Measurements from ENCODE around the gene CXorf65. TPM values are rescaled to one million over a fixed set of nuclear protein-coding genes. Genes with fewer than 3 reads are reported as not detected.

The CXorf65 gene
- total RNA-seq, 1 donor from 2014 or later, result 26.3 TPM

GRCh38 chrX:71100581-71101505 lies 5.7 kb downstream of the CXorf65 start:
- H3K27ac Mint-ChIP-seq, result peak overlapping the region; percentile 63
- H3K36me3 Mint-ChIP-seq (ENCODE audit: low read depth), result peaks cover 21% of the 10 kb centered on the region
- no peak for DNase-seq (ENCODE audit: low spot score)
- H3K27me3 Mint-ChIP-seq (ENCODE audit: low read depth), result no peaks in the 10 kb centered on the region
- intact Hi-C loops (cut with micrococcal nuclease), result loop anchor here (5.0 kb wide), 1 partner anchor 431 kb away; the partner anchor contains the start of gene OGT
- peaks cover 45% of the 10 kb centered on the region for H3K4me1 Mint-ChIP-seq (ENCODE audit: low read depth)
- no peak overlapping the region for H3K4me3 Mint-ChIP-seq (ENCODE audit: low read depth)
- no peaks in the 10 kb centered on the region for H3K9me3 Mint-ChIP-seq

GRCh38 chrX:71099736-71100135 lies 6.8 kb downstream of the CXorf65 start:
- no peak for DNase-seq (ENCODE audit: low spot score)
- Mint-ChIP-seq H3K36me3 (ENCODE audit: low read depth) (peaks cover 13% of the 10 kb centered on the region), H3K27ac (no peak overlapping the region), H3K27me3 (ENCODE audit: low read depth) (no peaks in the 10 kb centered on the region), H3K4me3 (ENCODE audit: low read depth) (no peak overlapping the region), H3K4me1 (ENCODE audit: low read depth) (peaks cover 46% of the 10 kb centered on the region), H3K9me3 (no peaks in the 10 kb centered on the region)
- intact Hi-C loops (cut with micrococcal nuclease), result loop anchor here (5.0 kb wide), 2 partner anchors 83 to 433 kb away; partner anchors contain the start of gene OGT

- H3K4me3 Mint-ChIP-seq (ENCODE audit: low read depth), result no peak overlapping the region
- no peak for DNase-seq (ENCODE audit: low spot score)
Observed at GRCh38 chrX:71098951-71099506, 7.5 kb downstream of the CXorf65 start.

GRCh38 chrX:71098302-71098701 lies 8.2 kb downstream of the CXorf65 start:
- Mint-ChIP-seq H3K4me1 (ENCODE audit: low read depth) (peaks cover 33% of the 10 kb centered on the region), H3K27ac (no peak overlapping the region), H3K36me3 (ENCODE audit: low read depth) (peaks cover 3% of the 10 kb centered on the region), H3K4me3 (ENCODE audit: low read depth) (no peak overlapping the region), H3K27me3 (ENCODE audit: low read depth) (no peaks in the 10 kb centered on the region), H3K9me3 (no peaks in the 10 kb centered on the region)
- peak; percentile 59 for DNase-seq (ENCODE audit: low spot score)
- intact Hi-C loops (cut with micrococcal nuclease), result loop anchor here (1.0 to 5.0 kb wide), 2 partner anchors 31 to 84 kb away; no protein-coding TSS in a partner anchor

More at GRCh38 chrX:71098951-71099506, 7.5 kb downstream of the CXorf65 start:
- H3K36me3 Mint-ChIP-seq (ENCODE audit: low read depth), result peaks cover 6% of the 10 kb centered on the region
- no peak overlapping the region for H3K27ac Mint-ChIP-seq
- peaks cover 39% of the 10 kb centered on the region for H3K4me1 Mint-ChIP-seq (ENCODE audit: low read depth)
- H3K9me3 Mint-ChIP-seq, result no peaks in the 10 kb centered on the region
- H3K27me3 Mint-ChIP-seq (ENCODE audit: low read depth), result no peaks in the 10 kb centered on the region
- intact Hi-C loops (cut with micrococcal nuclease), result loop anchor here (1.0 to 5.0 kb wide), 2 partner anchors 30 to 83 kb away; no protein-coding TSS in a partner anchor

GRCh38 chrX:71096760-71097032 lies 9.8 kb downstream of the CXorf65 start:
- no peak for DNase-seq (ENCODE audit: low spot score)
- H3K27ac Mint-ChIP-seq, result no peak overlapping the region
- H3K27me3 Mint-ChIP-seq (ENCODE audit: low read depth), result no peaks in the 10 kb centered on the region
- H3K36me3 Mint-ChIP-seq (ENCODE audit: low read depth), result peaks cover 3% of the 10 kb centered on the region
- intact Hi-C loops (cut with micrococcal nuclease), result loop anchor here (1.0 to 5.0 kb wide), 2 partner anchors 15 to 86 kb away; partner anchors contain the start of gene IL2RG
- peaks cover 22% of the 10 kb centered on the region for H3K4me1 Mint-ChIP-seq (ENCODE audit: low read depth)
- no peaks in the 10 kb centered on the region for H3K9me3 Mint-ChIP-seq
- peak overlapping the region; percentile 94 for H3K4me3 Mint-ChIP-seq (ENCODE audit: low read depth)

GRCh38 chrX:71095981-71096759 lies 10.4 kb downstream of the CXorf65 start:
- H3K36me3 Mint-ChIP-seq (ENCODE audit: low read depth), result no peaks in the 10 kb centered on the region

GRCh38 chrX:71095555-71095980 lies 11.0 kb downstream of the CXorf65 start, which contains the start of gene FOXO4:
TSS of gene FOXO4 (plus strand) at chrX:71095851. CDS start at chrX:71096529, 678 bp downstream.
- H3K36me3 Mint-ChIP-seq (ENCODE audit: low read depth), result no peaks in the 10 kb centered on the region
- intact Hi-C loops (cut with micrococcal nuclease), result loop anchor here (2.0 to 5.0 kb wide), 2 partner anchors 27 to 87 kb away; partner anchors contain the start of gene SNX12
- peak within 1 kb of the TSS; percentile 94 for H3K4me3 Mint-ChIP-seq (ENCODE audit: low read depth)
- H3K4me1 Mint-ChIP-seq (ENCODE audit: low read depth), result peaks cover 19% of the 10 kb centered on the region
- H3K27me3 Mint-ChIP-seq (ENCODE audit: low read depth), result no peaks in the 10 kb centered on the region
- no peaks in the 10 kb centered on the region for H3K9me3 Mint-ChIP-seq
- DNase-seq (ENCODE audit: low spot score), result peak; percentile 84
- peak within 1 kb of the TSS; percentile 94 for H3K27ac Mint-ChIP-seq

More at GRCh38 chrX:71095981-71096759, 10.4 kb downstream of the CXorf65 start:
- DNase-seq (ENCODE audit: low spot score), result no peak
- peak overlapping the region; percentile 77 for H3K27ac Mint-ChIP-seq
- peak overlapping the region; percentile 94 for H3K4me3 Mint-ChIP-seq (ENCODE audit: low read depth)
- H3K9me3 Mint-ChIP-seq, result no peaks in the 10 kb centered on the region
- intact Hi-C loops (cut with micrococcal nuclease), result loop anchor here (1.0 to 5.0 kb wide), 3 partner anchors 15 to 86 kb away; partner anchors contain the start of genes IL2RG and SNX12
- no peaks in the 10 kb centered on the region for H3K27me3 Mint-ChIP-seq (ENCODE audit: low read depth)
- peaks cover 19% of the 10 kb centered on the region for H3K4me1 Mint-ChIP-seq (ENCODE audit: low read depth)

- H3K36me3 Mint-ChIP-seq (ENCODE audit: low read depth), result no peaks in the 10 kb centered on the region
- DNase-seq (ENCODE audit: low spot score), result no peak
- H3K9me3 Mint-ChIP-seq, result no peaks in the 10 kb centered on the region
- peak overlapping the region; percentile 94 for H3K4me3 Mint-ChIP-seq (ENCODE audit: low read depth)
- H3K4me1 Mint-ChIP-seq (ENCODE audit: low read depth), result peaks cover 19% of the 10 kb centered on the region
- H3K27ac Mint-ChIP-seq, result peak overlapping the region; percentile 25
- intact Hi-C loops (cut with micrococcal nuclease), result loop anchor here (2.0 to 5.0 kb wide), 2 partner anchors 26 to 87 kb away; partner anchors contain the start of gene SNX12
- no peaks in the 10 kb centered on the region for H3K27me3 Mint-ChIP-seq (ENCODE audit: low read depth)
Observed at GRCh38 chrX:71095033-71095432, 11.5 kb downstream of the CXorf65 start.

- H3K4me1 Mint-ChIP-seq (ENCODE audit: low read depth), result peaks cover 6% of the 10 kb centered on the region
- no peak overlapping the region for H3K27ac Mint-ChIP-seq
- no peaks in the 10 kb centered on the region for H3K9me3 Mint-ChIP-seq
- DNase-seq (ENCODE audit: low spot score), result no peak
- H3K36me3 Mint-ChIP-seq (ENCODE audit: low read depth), result no peaks in the 10 kb centered on the region
- H3K4me3 Mint-ChIP-seq (ENCODE audit: low read depth), result no peak overlapping the region
- H3K27me3 Mint-ChIP-seq (ENCODE audit: low read depth), result no peaks in the 10 kb centered on the region
- intact Hi-C loops (cut with micrococcal nuclease), result no loop called here
Observed at GRCh38 chrX:71091263-71091662, 15.3 kb downstream of the CXorf65 start.

GRCh38 chrX:71085900-71086299 lies 20.6 kb downstream of the CXorf65 start:
- Mint-ChIP-seq H3K27me3 (ENCODE audit: low read depth) (no peaks in the 10 kb centered on the region), H3K9me3 (no peaks in the 10 kb centered on the region), H3K4me3 (ENCODE audit: low read depth) (no peak overlapping the region), H3K36me3 (ENCODE audit: low read depth) (no peaks in the 10 kb centered on the region), H3K4me1 (ENCODE audit: low read depth) (peaks cover 2% of the 10 kb centered on the region), H3K27ac (no peak overlapping the region)
- DNase-seq (ENCODE audit: low spot score), result no peak
- intact Hi-C loops (cut with micrococcal nuclease), result no loop called here

GRCh38 chrX:71082822-71083221 lies 23.7 kb downstream of the CXorf65 start:
- Mint-ChIP-seq H3K27ac (no peak overlapping the region), H3K9me3 (no peaks in the 10 kb centered on the region)

GRCh38 chrX:71082124-71082647 lies 24.4 kb downstream of the CXorf65 start:
- H3K27ac Mint-ChIP-seq, result no peak overlapping the region
- H3K4me1 Mint-ChIP-seq (ENCODE audit: low read depth), result peaks cover 2% of the 10 kb centered on the region
- no peaks in the 10 kb centered on the region for H3K36me3 Mint-ChIP-seq (ENCODE audit: low read depth)
- peaks cover 4% of the 10 kb centered on the region for H3K27me3 Mint-ChIP-seq (ENCODE audit: low read depth)
- intact Hi-C loops (cut with micrococcal nuclease), result no loop called here
- H3K9me3 Mint-ChIP-seq, result no peaks in the 10 kb centered on the region
- no peak overlapping the region for H3K4me3 Mint-ChIP-seq (ENCODE audit: low read depth)
- no peak for DNase-seq (ENCODE audit: low spot score)

More at GRCh38 chrX:71082822-71083221, 23.7 kb downstream of the CXorf65 start:
- peaks cover 4% of the 10 kb centered on the region for H3K27me3 Mint-ChIP-seq (ENCODE audit: low read depth)
- no peak overlapping the region for H3K4me3 Mint-ChIP-seq (ENCODE audit: low read depth)
- H3K36me3 Mint-ChIP-seq (ENCODE audit: low read depth), result no peaks in the 10 kb centered on the region
- intact Hi-C loops (cut with micrococcal nuclease), result no loop called here
- peaks cover 2% of the 10 kb centered on the region for H3K4me1 Mint-ChIP-seq (ENCODE audit: low read depth)
- no peak for DNase-seq (ENCODE audit: low spot score)

Measured in activated T-helper 2 cell treated with anti-CD3 and anti-CD28 coated beads, Interferon-gamma antibody, Interleukin-2, Interleukin-4, amounts not matched to agents 10 μg/mL and 5 μg/mL and 100 μg/mL, durations not matched to agents 14 hours and 24 hours and 36 hours (primary cell).